Mucosa of descending colon (tissue), 3 donors: ENCODE data around the gene CFAP251. TPM values are rescaled to one million over a fixed set of nuclear protein-coding genes. Genes with fewer than 3 reads are reported as not detected.

ENCODE experiments used
- ATAC-seq: fragments of 200-7000 bp; cut with Tn5 transposase; one replicate; pipeline ENCODE4 v1.9.1; 2020; ENCODE audit warnings: mild to moderate bottlenecking, moderate library complexity
- DNase-seq, 3 donors: peaks; one replicate each; pipeline ENCODE4 v3.0.0-alpha.2; 2020
- H3K36me3 ChIP-seq: fragments of 200-600 bp; one replicate; pipeline ENCODE4 v1.8.0; 2021; ENCODE audit warnings: low read depth, mild to moderate bottlenecking
- H3K4me1 ChIP-seq: fragments of 200-600 bp; one replicate; pipeline ENCODE4 v1.8.0; 2021; ENCODE audit warnings: low read depth, mild to moderate bottlenecking
- H3K4me3 ChIP-seq: fragments of 200-600 bp; one replicate; pipeline ENCODE4 v1.8.0; 2021; ENCODE audit warnings: mild to moderate bottlenecking
- H3K9me3 ChIP-seq: fragments of 200-600 bp; one replicate; pipeline ENCODE4 v1.8.0; 2021; ENCODE audit warnings: mild to moderate bottlenecking
- intact Hi-C, 2 donors: fragments of 100-400 bp; cut with DNase I in 1 of 2; cut with micrococcal nuclease in 1 of 2; formaldehyde crosslinking; loops; one replicate each; pipeline versions ENCODE4 v1.11.0 to v1.11.1; 2022; cut with DNase I, micrococcal nuclease
- total RNA-seq, 3 donors: library from RNA; stranded (reverse); fragmentation: NEBNext Ultra II Directional in 2 of 3; extraction: Animal tissue kit (Norgen Biotek cat#: 25700) in 2 of 3; gene quantifications; one replicate each; pipeline versions ENCODE4 v1.2.1 to v1.2.4, GENCODE V29; 2021 to 2023
- TF ChIP-seq, protein P1 (sequence below): fragments of 200-600 bp; IDR thresholded peaks from one replicate; pipeline ENCODE4 v1.8.0; 2022; ENCODE audit warnings: antibody characterized with exemption, mild to moderate bottlenecking
- donor health status: DM: no; HTN: no; CAD: no; lungs with moderate emphysema.
- donor health status: DM: no; HTN: no; CAD: no.
- donor health status: DM: no; HTN: yes; CAD: no.

The CFAP251 gene
- total RNA-seq, 3 donors from 2014 or later = 0.14 to 0.92 (median 0.55) TPM

DNA sequence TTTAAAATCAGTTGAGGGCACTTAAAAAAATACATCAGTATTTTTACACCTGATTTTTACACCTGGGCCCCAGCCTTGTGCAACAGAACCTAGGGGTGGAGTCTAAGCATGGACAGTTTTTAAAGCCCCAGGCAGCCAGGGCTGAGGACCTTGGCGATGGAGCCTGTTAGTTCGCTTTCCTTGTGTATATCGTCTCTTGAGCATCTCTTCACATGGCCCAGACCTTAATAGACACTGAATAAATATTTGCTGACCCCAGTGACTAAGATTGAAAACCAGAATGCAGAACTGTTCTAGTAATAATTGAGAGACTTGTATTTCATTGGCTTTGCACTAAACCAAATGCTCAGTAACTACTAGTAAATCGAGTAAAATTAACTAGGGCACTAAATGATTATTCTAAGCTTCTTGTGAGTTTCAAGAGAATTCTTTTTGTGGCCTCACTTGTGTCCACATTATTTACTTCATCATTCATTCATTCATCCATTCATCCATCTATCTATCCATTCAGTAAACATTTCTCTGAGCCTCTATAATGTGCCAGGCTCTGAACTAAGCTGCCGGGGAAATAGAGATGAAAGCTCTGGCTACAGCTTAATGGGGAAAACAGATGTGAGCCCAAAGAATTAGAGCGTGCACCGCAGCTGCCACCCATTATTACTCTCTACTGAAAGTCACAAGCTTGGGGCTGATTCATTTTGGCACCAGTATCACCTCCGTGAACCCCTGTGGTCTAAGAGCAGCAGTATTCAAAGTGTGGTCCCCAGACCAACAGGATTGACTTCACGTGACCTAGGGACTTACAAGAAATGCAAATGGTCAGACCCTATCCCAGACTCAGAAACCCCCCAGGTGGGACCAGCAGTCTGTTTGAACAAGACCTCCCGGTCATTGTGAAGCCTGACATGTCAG is 72.6 kb downstream of the CFAP251 start:
- Histone ChIP-seq H3K4me3 (no peak overlapping the region), H3K9me3 (no peaks in the 10 kb centered on the region), H3K4me1 (no peaks in the 10 kb centered on the region), H3K36me3 (no peaks in the 10 kb centered on the region)
- TF ChIP-seq, protein P1, sequence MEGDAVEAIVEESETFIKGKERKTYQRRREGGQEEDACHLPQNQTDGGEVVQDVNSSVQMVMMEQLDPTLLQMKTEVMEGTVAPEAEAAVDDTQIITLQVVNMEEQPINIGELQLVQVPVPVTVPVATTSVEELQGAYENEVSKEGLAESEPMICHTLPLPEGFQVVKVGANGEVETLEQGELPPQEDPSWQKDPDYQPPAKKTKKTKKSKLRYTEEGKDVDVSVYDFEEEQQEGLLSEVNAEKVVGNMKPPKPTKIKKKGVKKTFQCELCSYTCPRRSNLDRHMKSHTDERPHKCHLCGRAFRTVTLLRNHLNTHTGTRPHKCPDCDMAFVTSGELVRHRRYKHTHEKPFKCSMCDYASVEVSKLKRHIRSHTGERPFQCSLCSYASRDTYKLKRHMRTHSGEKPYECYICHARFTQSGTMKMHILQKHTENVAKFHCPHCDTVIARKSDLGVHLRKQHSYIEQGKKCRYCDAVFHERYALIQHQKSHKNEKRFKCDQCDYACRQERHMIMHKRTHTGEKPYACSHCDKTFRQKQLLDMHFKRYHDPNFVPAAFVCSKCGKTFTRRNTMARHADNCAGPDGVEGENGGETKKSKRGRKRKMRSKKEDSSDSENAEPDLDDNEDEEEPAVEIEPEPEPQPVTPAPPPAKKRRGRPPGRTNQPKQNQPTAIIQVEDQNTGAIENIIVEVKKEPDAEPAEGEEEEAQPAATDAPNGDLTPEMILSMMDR = no peak
- intact Hi-C loops = no loop called here
- DNase-seq (no peak), ATAC-seq (no peak)

DNA sequence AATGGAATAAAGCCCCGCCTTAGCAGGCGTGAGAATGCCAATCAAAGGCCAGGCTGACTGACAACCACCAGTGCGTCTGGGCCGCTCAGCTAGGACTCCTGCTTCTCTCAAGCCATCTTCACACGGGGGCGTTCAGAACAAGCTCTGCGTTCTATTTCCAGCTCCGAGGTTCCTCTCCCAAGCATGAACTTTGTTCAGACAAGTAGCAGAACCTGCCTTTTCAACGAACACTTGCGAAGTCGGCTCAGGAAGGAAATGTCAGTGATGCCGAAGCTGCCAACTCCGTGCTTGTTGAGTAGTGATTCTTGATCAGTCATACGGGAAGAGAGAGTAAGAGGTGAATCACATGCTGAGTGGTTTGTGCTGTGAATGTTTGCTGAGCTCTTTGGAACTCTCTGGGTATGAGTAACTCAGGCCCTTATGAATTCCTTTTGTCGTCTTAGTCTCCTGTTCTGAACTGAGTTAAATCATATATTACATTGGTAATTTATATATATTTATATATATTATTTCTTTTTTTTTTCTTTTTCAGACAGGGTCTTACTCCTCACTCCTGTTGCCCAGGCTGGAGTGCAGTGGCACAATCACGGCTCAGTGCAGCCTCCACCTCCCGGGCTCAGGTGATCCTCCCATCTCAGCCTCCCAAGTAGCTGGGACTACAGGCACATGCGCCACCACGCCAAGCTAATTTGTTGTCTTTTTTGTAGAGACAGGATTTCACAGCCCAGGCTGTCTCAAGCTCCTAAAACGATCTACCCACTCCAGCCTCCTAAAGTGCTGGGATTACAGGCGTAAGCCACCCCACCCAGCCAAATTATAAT is 73.9 kb downstream of the CFAP251 start:
- Histone ChIP-seq H3K36me3 (no peaks in the 10 kb centered on the region), H3K4me3 (no peak overlapping the region), H3K4me1 (no peaks in the 10 kb centered on the region), H3K9me3 (no peaks in the 10 kb centered on the region)
- ATAC-seq (peak; percentile 38), DNase-seq (no peak)
- TF ChIP-seq, protein P1 = no peak
- intact Hi-C loops = no loop called here

DNA sequence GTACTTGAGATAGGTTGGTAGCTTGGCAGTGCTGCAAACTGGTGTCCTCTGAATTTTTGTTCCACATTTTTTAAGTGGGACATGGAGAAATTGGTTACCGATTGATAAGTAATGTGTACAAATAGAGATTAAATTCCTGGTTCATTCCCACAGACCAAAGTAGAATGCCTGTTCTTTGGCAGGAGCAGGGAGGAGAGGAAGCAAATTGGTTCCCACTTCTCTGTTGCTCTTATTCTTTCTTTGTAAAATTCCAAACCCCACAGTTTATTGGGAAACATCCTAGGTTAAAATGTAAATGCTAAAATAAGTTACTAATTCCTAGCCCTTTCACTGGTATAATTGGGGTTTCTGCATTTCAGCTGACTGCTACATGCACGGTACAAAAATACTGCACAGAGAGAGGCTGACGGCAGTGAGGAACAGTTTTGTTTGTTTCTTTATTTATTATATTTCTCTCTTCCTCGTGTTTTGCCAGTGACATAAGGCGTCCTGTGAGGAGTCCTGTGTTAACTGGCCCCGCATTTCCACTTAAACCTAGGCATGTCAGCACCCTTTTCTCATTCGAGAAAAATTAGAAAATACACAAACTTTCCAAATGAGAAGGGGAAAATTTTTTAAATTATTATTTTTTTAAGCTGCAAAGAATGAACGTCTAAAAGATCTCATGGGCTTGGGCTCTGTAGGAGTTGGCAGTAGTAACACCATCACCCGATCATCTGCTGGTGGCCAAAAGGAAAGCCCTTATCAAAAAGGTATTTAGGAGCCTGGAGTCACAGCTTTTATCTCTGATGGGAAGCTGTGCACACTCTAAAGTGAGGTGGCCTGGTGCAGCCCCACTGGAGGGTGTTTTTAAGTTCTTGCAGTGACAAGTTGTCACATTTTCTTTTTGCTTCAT is 77.9 kb downstream of the CFAP251 start:
- no peak overlapping the region for H3K4me3 ChIP-seq
- no peaks in the 10 kb centered on the region for H3K36me3 ChIP-seq
- intact Hi-C loops = no loop called here
- ATAC-seq (no peak), DNase-seq (no peak)
- H3K9me3 ChIP-seq = no peaks in the 10 kb centered on the region
- TF ChIP-seq, protein P1 = no peak
- no peaks in the 10 kb centered on the region for H3K4me1 ChIP-seq

DNA sequence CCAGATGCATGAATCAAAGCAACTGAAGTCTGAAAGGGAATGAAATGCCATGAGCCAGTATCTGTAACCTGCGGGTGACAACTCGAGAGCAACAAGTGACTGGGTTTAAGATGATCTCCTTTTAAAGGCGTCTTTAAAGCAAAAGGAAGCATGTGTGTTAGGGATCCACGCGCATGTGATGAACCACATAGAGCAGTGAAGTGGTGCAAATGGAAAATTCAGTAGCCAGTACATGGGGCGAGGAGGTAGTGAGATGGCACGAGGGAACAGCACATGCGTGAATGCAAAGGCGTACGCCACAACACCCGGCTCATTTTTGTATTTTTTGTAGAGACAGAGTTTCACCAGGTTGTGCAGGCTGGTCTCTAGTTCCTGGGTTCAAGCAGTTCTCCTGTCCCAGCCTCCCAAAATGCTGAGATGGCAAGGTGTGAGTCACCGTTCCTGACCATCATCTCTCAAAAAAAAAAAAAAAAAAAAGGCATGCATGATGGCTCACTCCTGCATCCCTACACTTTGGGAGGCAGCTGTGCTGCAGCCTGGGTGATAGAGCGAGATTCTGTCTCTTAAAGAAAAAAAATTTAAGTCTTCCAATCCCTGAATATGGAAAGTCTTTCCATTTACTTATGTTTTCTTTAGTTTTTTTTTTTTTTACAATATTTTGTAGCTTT is 78.7 kb downstream of the CFAP251 start:
- H3K9me3 ChIP-seq = no peaks in the 10 kb centered on the region
- no peak for ATAC-seq
- no peaks in the 10 kb centered on the region for H3K36me3 ChIP-seq
- TF ChIP-seq, protein P1 = no peak
- DNase-seq = no peak
- no peak overlapping the region for H3K4me3 ChIP-seq
- no peaks in the 10 kb centered on the region for H3K4me1 ChIP-seq
- intact Hi-C loops = no loop called here
